ENCODE results near the gene COX5B. TPM values are rescaled to one million over a fixed set of nuclear protein-coding genes. Genes with fewer than 3 reads are reported as not detected.
"Not testable (repeated sequence)": the region's sequence is repeated elsewhere in the genome, so short reads cannot be mapped to it uniquely, and the experiment has no call there.

The COX5B gene
- polyA plus RNA-seq, 1 donor from 2014 or later = 616 TPM

GRCh38 chr2:97677480-97677879, 31.6 kb downstream of the COX5B start:
- no peaks in the 10 kb centered on the region for H3K36me3 ChIP-seq (ENCODE audit: insufficient read depth, low read length)
- H3K9me3 ChIP-seq (ENCODE audit: low read length) = no peaks in the 10 kb centered on the region
- no peaks in the 10 kb centered on the region for H3K9me2 ChIP-seq (ENCODE audit: insufficient read depth, low read length)
- H3K27ac ChIP-seq (ENCODE audit: low read length) = no peak overlapping the region
- H3F3A ChIP-seq (ENCODE audit: insufficient read depth, low read length, poor library complexity, severe bottlenecking) = no peaks in the 10 kb centered on the region
- H2AFZ ChIP-seq (ENCODE audit: low read depth, low read length) = no peak overlapping the region
- H3K4me3 ChIP-seq (ENCODE audit: low read length) = no peak overlapping the region
- TF ChIP-seq EP300 (conservative IDR thresholded peaks at IDR 0.05; ENCODE audit: poor library complexity, severe bottlenecking) = no peak
- no peak for TF ChIP-seq POLR2AphosphoS5 (IDR thresholded peaks at IDR 0.05)
- no peak for TF ChIP-seq REST (IDR thresholded peaks at IDR 0.05; ENCODE audit: borderline replicate concordance)
- no peaks in the 10 kb centered on the region for H4K20me1 ChIP-seq (ENCODE audit: insufficient read depth)
- H3K4me2 ChIP-seq (ENCODE audit: low read length) = no peak overlapping the region
- H3K9ac ChIP-seq (ENCODE audit: low read length) = no peak overlapping the region
- no peaks in the 10 kb centered on the region for H3K27me3 ChIP-seq (ENCODE audit: insufficient read depth, low read depth, low read length)
- H3K79me2 ChIP-seq (replicated peaks; ENCODE audit: insufficient read depth, low read length) = no peaks in the 10 kb centered on the region

- TF ChIP-seq REST (IDR thresholded peaks at IDR 0.05; ENCODE audit: borderline replicate concordance) = no peak
- TF ChIP-seq SMC3 (conservative IDR thresholded peaks at IDR 0.05; ENCODE audit: poor library complexity) = no peak
- Histone ChIP-seq H3K9me2 (ENCODE audit: insufficient read depth, low read length) (no peaks in the 10 kb centered on the region), H3F3A (ENCODE audit: insufficient read depth, low read length, poor library complexity, severe bottlenecking) (no peaks in the 10 kb centered on the region), H3K27me3 (ENCODE audit: insufficient read depth, low read depth, low read length) (no peaks in the 10 kb centered on the region), H3K36me3 (ENCODE audit: insufficient read depth, low read length) (no peaks in the 10 kb centered on the region), H4K20me1 (ENCODE audit: insufficient read depth) (no peaks in the 10 kb centered on the region), H3K4me3 (ENCODE audit: low read length) (no peak overlapping the region), H3K79me2 (replicated peaks; ENCODE audit: insufficient read depth, low read length) (no peaks in the 10 kb centered on the region), H3K27ac (ENCODE audit: low read length) (no peak overlapping the region), H3K9me3 (ENCODE audit: low read length) (no peaks in the 10 kb centered on the region), H2AFZ (ENCODE audit: low read depth, low read length) (no peak overlapping the region), H3K9ac (ENCODE audit: low read length) (no peak overlapping the region), H3K4me2 (ENCODE audit: low read length) (no peak overlapping the region)
These were observed 32.4 kb downstream of the COX5B start for GRCh38 chr2:97678298-97678697.

- H3K4me2 ChIP-seq (ENCODE audit: low read length); H3F3A ChIP-seq (ENCODE audit: insufficient read depth, low read length, poor library complexity, severe bottlenecking); H2AFZ ChIP-seq (ENCODE audit: low read depth, low read length); H4K20me1 ChIP-seq (ENCODE audit: insufficient read depth); H3K9me2 ChIP-seq (ENCODE audit: insufficient read depth, low read length); H3K79me2 ChIP-seq (replicated peaks; ENCODE audit: insufficient read depth, low read length); H3K27ac ChIP-seq (ENCODE audit: low read length); H3K4me3 ChIP-seq (ENCODE audit: low read length); H3K9me3 ChIP-seq (ENCODE audit: low read length); H3K27me3 ChIP-seq (ENCODE audit: insufficient read depth, low read depth, low read length); H3K9ac ChIP-seq (ENCODE audit: low read length); H3K36me3 ChIP-seq (ENCODE audit: insufficient read depth, low read length): not testable (repeated sequence)
These were observed 41.4 kb downstream of the COX5B start for GRCh38 chr2:97687235-97687634.
